Measurements from ENCODE around the gene SSC5D.

GRCh38 chr19:55449469-55449868, 38.8 kb upstream of the SSC5D start:
- TF ChIP-seq, protein P1, sequence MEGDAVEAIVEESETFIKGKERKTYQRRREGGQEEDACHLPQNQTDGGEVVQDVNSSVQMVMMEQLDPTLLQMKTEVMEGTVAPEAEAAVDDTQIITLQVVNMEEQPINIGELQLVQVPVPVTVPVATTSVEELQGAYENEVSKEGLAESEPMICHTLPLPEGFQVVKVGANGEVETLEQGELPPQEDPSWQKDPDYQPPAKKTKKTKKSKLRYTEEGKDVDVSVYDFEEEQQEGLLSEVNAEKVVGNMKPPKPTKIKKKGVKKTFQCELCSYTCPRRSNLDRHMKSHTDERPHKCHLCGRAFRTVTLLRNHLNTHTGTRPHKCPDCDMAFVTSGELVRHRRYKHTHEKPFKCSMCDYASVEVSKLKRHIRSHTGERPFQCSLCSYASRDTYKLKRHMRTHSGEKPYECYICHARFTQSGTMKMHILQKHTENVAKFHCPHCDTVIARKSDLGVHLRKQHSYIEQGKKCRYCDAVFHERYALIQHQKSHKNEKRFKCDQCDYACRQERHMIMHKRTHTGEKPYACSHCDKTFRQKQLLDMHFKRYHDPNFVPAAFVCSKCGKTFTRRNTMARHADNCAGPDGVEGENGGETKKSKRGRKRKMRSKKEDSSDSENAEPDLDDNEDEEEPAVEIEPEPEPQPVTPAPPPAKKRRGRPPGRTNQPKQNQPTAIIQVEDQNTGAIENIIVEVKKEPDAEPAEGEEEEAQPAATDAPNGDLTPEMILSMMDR (IDR thresholded peaks at IDR 0.05) = no peak
- TF ChIP-seq TCF12 (IDR thresholded peaks at IDR 0.05) (no peak), POLR2AphosphoS5 (IDR thresholded peaks at IDR 0.05; ENCODE audit: low read depth, low read length) (no peak), RAD21 (IDR thresholded peaks at IDR 0.05; ENCODE audit: low read length) (no peak)
